H1 (cell line): Measurements from ENCODE around the gene UNC13C. TPM values are rescaled to one million over a fixed set of nuclear protein-coding genes. Genes with fewer than 3 reads are reported as not detected.

Experiments
- CTCF ChIA-PET: fragments of 300-600 bp; sonication (Branson Sonifier 250); formaldehyde crosslinking; loops from one replicate; lab custom pipeline; 2021; ENCODE audit not compliant: partially characterized antibody; lab: Charles Lee
- POLR2A ChIA-PET: fragments of 300-600 bp; sonication (Branson Sonifier 250); formaldehyde crosslinking; loops from one replicate; lab custom pipeline; 2021; ENCODE audit warnings: inconsistent platforms; ENCODE audit not compliant: partially characterized antibody; lab: Charles Lee
- DNase-seq, 2 experiments: peaks; one replicate each; pipeline versions ENCODE4 v3.0.0 to v3.0.0-alpha.2; 2010 to 2022; ENCODE audit warnings: low spot score in 2 of 2, low read depth in 1 of 2, mixed read lengths in 1 of 2
- FAIRE-seq: peaks from 2 replicates; lab custom pipeline; 2011; peaks lifted over from hg19 to GRCh38; lab: Jason Lieb, UNC
- H2AFZ ChIP-seq: 2 replicates; pipeline ENCODE4 v1.8.1; 2012; ENCODE audit warnings: low read length, inconsistent platforms
- H2AK5ac ChIP-seq: 2 replicates; pipeline ENCODE4 v1.6.1; 2013; ENCODE audit warnings: low read depth, low read length
- H2BK120ac ChIP-seq: replicated peaks from 2 replicates; pipeline ENCODE3; 2013; ENCODE audit warnings: low read depth, low read length, inconsistent platforms
- H2BK12ac ChIP-seq: 2 replicates; pipeline ENCODE4 v1.6.1; 2013; ENCODE audit warnings: low read depth, low read length
- H2BK15ac ChIP-seq: 2 replicates; pipeline ENCODE4 v1.6.1; 2013; ENCODE audit warnings: low read length
- H2BK20ac ChIP-seq: 2 replicates; pipeline ENCODE4 v1.6.1; 2013; ENCODE audit warnings: low read length
- H2BK5ac ChIP-seq: 2 replicates; pipeline ENCODE4 v1.6.1; 2013; ENCODE audit warnings: low read depth, low read length
- H3K14ac ChIP-seq: 2 replicates; pipeline ENCODE4 v1.6.1; 2013; ENCODE audit warnings: inconsistent platforms; ENCODE audit not compliant: insufficient read length
- H3K18ac ChIP-seq: 2 replicates; pipeline ENCODE4 v1.6.1; 2013; ENCODE audit warnings: low read length; ENCODE audit errors: extremely low read depth
- H3K23ac ChIP-seq: 2 replicates; pipeline ENCODE4 v1.6.1; 2013; ENCODE audit warnings: inconsistent platforms; ENCODE audit not compliant: insufficient read length
- H3K23me2 ChIP-seq: 2 replicates; pipeline ENCODE4 v1.6.1; 2013; ENCODE audit warnings: low read depth, low read length
- H3K27ac ChIP-seq: 2 replicates; pipeline ENCODE4 v1.6.1; 2011; ENCODE audit warnings: low read depth, low read length, inconsistent platforms
- H3K27me3 ChIP-seq, 4 experiments: replicated peaks in 1 of 4; 1 replicate in 1 of 4; 2 replicates in 3 of 4; pipeline versions ENCODE4 v1.6.1 to v1.8.1; 2011 to 2013; ENCODE audit warnings: low read length in 3 of 4, mild to moderate bottlenecking in 3 of 4, inconsistent platforms in 2 of 4, mixed read lengths in 2 of 4, moderate library complexity in 1 of 4; ENCODE audit not compliant: control insufficient read depth in 3 of 4, insufficient read depth in 3 of 4; ENCODE audit errors: extremely low read depth in 1 of 4
- H3K36me3 ChIP-seq, 4 experiments: 2 replicates each; pipeline versions ENCODE4 v1.6.1 to v1.8.1; 2011 to 2013; ENCODE audit warnings: mild to moderate bottlenecking in 4 of 4, low read length in 3 of 4, moderate library complexity in 2 of 4, control low read depth in 1 of 4, inconsistent platforms in 1 of 4; ENCODE audit not compliant: insufficient read depth in 4 of 4, control insufficient read depth in 2 of 4
- H3K4ac ChIP-seq: replicated peaks from 2 replicates; pipeline ENCODE3; 2013; ENCODE audit warnings: low read length, low read depth, mixed read lengths, inconsistent platforms; ENCODE audit not compliant: insufficient read length
- H3K4me1 ChIP-seq, 4 experiments: replicated peaks in 1 of 4; 1 replicate in 1 of 4; 2 replicates in 3 of 4; pipeline versions ENCODE4 v1.6.1 to v1.8.1; 2011 to 2013; ENCODE audit warnings: low read length in 3 of 4, inconsistent platforms in 2 of 4, mixed read lengths in 1 of 4; ENCODE audit not compliant: insufficient read depth in 4 of 4, control insufficient read depth in 3 of 4
- H3K4me2 ChIP-seq, 2 experiments: 2 replicates each; pipeline versions ENCODE4 v1.6.1 to v1.8.1; 2011 to 2013; ENCODE audit warnings: low read depth in 2 of 2, low read length in 2 of 2, control low read depth in 1 of 2, inconsistent platforms in 1 of 2, mild to moderate bottlenecking in 1 of 2; ENCODE audit not compliant: insufficient read depth in 1 of 2
- H3K4me3 ChIP-seq, 4 experiments: fragments of 200-600, 300-600 bp in 1 of 4; sonication (generic), shearing (Covaris generic), sonication (Bioruptor Twin) in 1 of 4; 2 replicates each; pipeline versions ENCODE4 v1.5.1 to v1.8.1; 2011 to 2016; ENCODE audit warnings: low read length in 4 of 4, low read depth in 3 of 4, control low read depth in 2 of 4, inconsistent platforms in 2 of 4, mild to moderate bottlenecking in 2 of 4, mixed read lengths in 1 of 4, moderate library complexity in 1 of 4; ENCODE audit not compliant: insufficient read depth in 2 of 4; ENCODE audit errors: extremely low read depth in 1 of 4
- H3K56ac ChIP-seq: replicated peaks from 2 replicates; pipeline ENCODE3; 2013; ENCODE audit warnings: low read depth, mild to moderate bottlenecking, mixed read lengths, low read length, inconsistent platforms; ENCODE audit not compliant: insufficient read length
- H3K79me1 ChIP-seq: 2 replicates; pipeline ENCODE4 v1.6.1; 2013; ENCODE audit warnings: low read depth, low read length, control low read depth
- H3K79me2 ChIP-seq, 2 experiments: 2 replicates each; pipeline versions ENCODE4 v1.6.1 to v1.8.1; 2012 to 2013; ENCODE audit warnings: low read length in 2 of 2, mild to moderate bottlenecking in 2 of 2, inconsistent platforms in 1 of 2; ENCODE audit not compliant: insufficient read depth in 2 of 2, control insufficient read depth in 1 of 2
- H3K9ac ChIP-seq, 4 experiments: replicated peaks in 1 of 4; 1 replicate in 1 of 4; 2 replicates in 3 of 4; pipeline versions ENCODE4 v1.6.1 to v1.8.1; 2011 to 2013; ENCODE audit warnings: low read depth in 3 of 4, low read length in 3 of 4, control low read depth in 2 of 4, mild to moderate bottlenecking in 2 of 4, moderate library complexity in 2 of 4, inconsistent platforms in 1 of 4; ENCODE audit errors: extremely low read depth in 1 of 4
- H3K9me3 ChIP-seq, 2 experiments: 2 replicates each; pipeline versions ENCODE4 v1.6.1 to v1.8.1; 2012 to 2013; ENCODE audit warnings: mild to moderate bottlenecking in 2 of 2, moderate library complexity in 2 of 2, control low read depth in 1 of 2, inconsistent platforms in 1 of 2, low read depth in 1 of 2, low read length in 1 of 2, mixed read lengths in 1 of 2; ENCODE audit not compliant: insufficient read depth in 2 of 2
- H4K20me1 ChIP-seq, 2 experiments: replicated peaks in 1 of 2; 2 replicates each; pipeline versions ENCODE3 to v1.8.1; 2011 to 2013; ENCODE audit warnings: inconsistent platforms in 2 of 2, low read length in 2 of 2, mild to moderate bottlenecking in 1 of 2; ENCODE audit not compliant: insufficient read depth in 2 of 2, control insufficient read depth in 1 of 2
- H4K5ac ChIP-seq: 2 replicates; pipeline ENCODE4 v1.6.1; 2013; ENCODE audit warnings: low read length, low read depth, mixed read lengths, inconsistent platforms; ENCODE audit not compliant: insufficient read length
- H4K8ac ChIP-seq: 2 replicates; pipeline ENCODE4 v1.8.0; 2013; ENCODE audit warnings: mild to moderate bottlenecking, moderate library complexity, low read length, inconsistent platforms; ENCODE audit not compliant: insufficient read depth; ENCODE audit errors: extremely low read depth
- H4K91ac ChIP-seq: replicated peaks from 2 replicates; pipeline ENCODE3; 2013; ENCODE audit warnings: low read length, mixed read lengths, inconsistent platforms; ENCODE audit not compliant: insufficient read length
- ASH2L ChIP-seq: fragments of 200-600, 300-600 bp; sonication (generic); IDR thresholded peaks from one replicate; pipeline ENCODE4 v1.7.1; 2017; ENCODE audit warnings: low read length
- CEBPB ChIP-seq: IDR thresholded peaks from 2 replicates; pipeline ENCODE4 v1.6.1; 2012; ENCODE audit warnings: low read depth, low read length
- EGR1 ChIP-seq: IDR thresholded peaks from 2 replicates; pipeline ENCODE4 v1.6.1; 2011; ENCODE audit warnings: low read depth, low read length, borderline replicate concordance
- HDAC6 ChIP-seq: IDR thresholded peaks from one replicate; pipeline ENCODE4 v1.7.1; 2012; ENCODE audit warnings: low read depth, mild to moderate bottlenecking, inconsistent platforms, low read length, moderate library complexity
- NRF1 ChIP-seq: IDR thresholded peaks from 2 replicates; pipeline ENCODE4 v1.6.1; 2011; ENCODE audit warnings: mild to moderate bottlenecking, low read depth, low read length, improper control_type of control experiment
- POLR2A ChIP-seq, 2 experiments: IDR thresholded peaks; 1 replicate in 1 of 2; 2 replicates in 1 of 2; pipeline ENCODE4 v1.6.1; 2011; ENCODE audit warnings: low read depth in 2 of 2, low read length in 2 of 2, mild to moderate bottlenecking in 2 of 2; ENCODE audit errors: control extremely low read depth in 1 of 2
- RXRA ChIP-seq: IDR thresholded peaks from 2 replicates; pipeline ENCODE4 v1.6.1; 2011; ENCODE audit warnings: low read depth, mild to moderate bottlenecking, low read length, moderate library complexity; ENCODE audit not compliant: insufficient read depth
- SIRT6 ChIP-seq: IDR thresholded peaks from one replicate; pipeline ENCODE4 v1.7.1; 2012; ENCODE audit warnings: low read length, inconsistent platforms
- SP4 ChIP-seq: IDR thresholded peaks from 2 replicates; pipeline ENCODE4 v1.6.1; 2012; ENCODE audit warnings: low read length, inconsistent platforms
- TAF7 ChIP-seq: optimal IDR thresholded peaks from 2 replicates; pipeline ENCODE3; 2011; ENCODE audit warnings: low read depth, mild to moderate bottlenecking, inconsistent platforms, low read length, moderate library complexity, borderline replicate concordance
- YY1 ChIP-seq: IDR thresholded peaks from 2 replicates; pipeline ENCODE4 v1.6.1; 2011; ENCODE audit warnings: low read depth, mild to moderate bottlenecking, low read length
- ZNF274 ChIP-seq: IDR thresholded peaks from 2 replicates; pipeline ENCODE4 v1.7.0; 2012; ENCODE audit warnings: low read length, borderline replicate concordance; ENCODE audit errors: extremely low read depth
- WGBS, 2 experiments: shearing (Covaris generic) in 1 of 2; methylation state at CpG; one replicate each; pipeline versions ENCODE4 v1.1.6 to v1.1.7; 2013 to 2015; ENCODE audit warnings: low lambda C conversion rate in 2 of 2, mixed read lengths in 2 of 2, inconsistent platforms in 1 of 2, low coverage in 1 of 2, missing lambda C conversion rate in 1 of 2; ENCODE audit not compliant: insufficient replicate concordance in 2 of 2, insufficient coverage in 1 of 2, insufficient read length in 1 of 2; ENCODE audit errors: extremely low coverage in 1 of 2, missing lambda C conversion rate in 1 of 2; 5-methylcytosine and 5-hydroxymethylcytosine counted together
- polyA plus RNA-seq, 7 experiments: library from polyadenylated mRNA; depleted of rRNA in 3 of 7; stranded (reverse) in 5 of 7; unstranded in 2 of 7; fragments of >200 nt in 5 of 7; fragments of 200-250 nt in 2 of 7; gene quantifications; 1 replicate in 5 of 7; 2 replicates in 1 of 7; 4 replicates in 1 of 7; pipeline versions ENCODE4 v1.2.1 to v1.2.3, GENCODE V29; 2011 to 2013; ENCODE audit warnings: missing spikeins in 2 of 7, mixed read lengths in 2 of 7
- total RNA-seq: library from RNA; stranded (reverse); fragmentation: NEBNext Ultra II Directional; extraction: Animal tissue kit (Norgen Biotek cat#: 25700); gene quantifications from 2 replicates; pipeline ENCODE4 v1.2.1, GENCODE V29; 2021
- TF ChIP-seq, protein P1 (sequence below): IDR thresholded peaks from 2 replicates; pipeline ENCODE4 v1.6.1; 2012; ENCODE audit warnings: inconsistent platforms
- TF ChIP-seq, protein P2 (sequence below), 3 experiments: IDR thresholded peaks; 1 replicate in 2 of 3; 2 replicates in 1 of 3; pipeline versions ENCODE4 v1.5.1 to v1.6.1; 2011; ENCODE audit warnings: low read length in 3 of 3, mild to moderate bottlenecking in 3 of 3, inconsistent platforms in 2 of 3, low read depth in 1 of 3, moderate library complexity in 1 of 3; ENCODE audit not compliant: insufficient read depth in 1 of 3; ENCODE audit errors: control extremely low read depth in 1 of 3

UNC13C gene
- total and polyA plus RNA-seq, 2 of the 8 experiments (the other 6 are each of a cell fraction or from before 2014, with no cell fraction given), result 0.02 to 0.13 TPM

DNA sequence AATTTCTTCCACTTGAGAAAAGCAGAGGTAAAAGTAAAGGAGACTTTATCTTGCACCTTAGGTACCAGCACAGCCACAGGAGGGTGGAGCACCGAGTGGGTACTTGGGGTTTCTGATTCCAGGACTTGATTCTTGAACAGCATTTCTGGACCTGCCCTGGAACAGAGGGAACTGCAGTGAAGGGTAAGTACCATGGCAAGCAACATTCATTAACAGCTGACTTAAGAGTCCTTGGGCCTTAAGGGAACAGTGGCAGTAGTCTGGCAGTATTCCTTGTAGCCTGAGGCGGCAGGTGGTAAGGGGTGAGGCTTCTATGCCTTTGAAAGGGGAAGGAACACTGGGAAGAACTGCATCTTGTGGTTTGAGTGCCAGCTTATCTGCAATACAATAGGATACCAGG, 666.6 kb downstream of the UNC13C start:
- Histone ChIP-seq H3K23me2 (no peaks in the 10 kb centered on the region), H4K91ac (no peak overlapping the region), H2BK20ac (no peak overlapping the region), H3K27me3 (no peaks in the 10 kb centered on the region), H3K79me1 (no peaks in the 10 kb centered on the region), H2BK15ac (no peak overlapping the region), H2BK5ac (no peak overlapping the region), H3K4me1 (no peaks in the 10 kb centered on the region), H3K18ac (no peak overlapping the region), H3K9me3 (peaks cover 15 to 32% of the 10 kb centered on the region in 2 experiments), H3K36me3 (no peaks in the 10 kb centered on the region), H2AFZ (no peak overlapping the region), H4K20me1 (no peaks in the 10 kb centered on the region), H3K27ac (no peak overlapping the region), H2BK12ac (no peak overlapping the region), H3K79me2 (no peaks in the 10 kb centered on the region), H3K4me2 (no peak overlapping the region), H3K9ac (no peak overlapping the region), H3K4ac (no peak overlapping the region), H3K23ac (no peak overlapping the region), H3K56ac (no peak overlapping the region), H3K4me3 (no peak overlapping the region), H2BK120ac (no peak overlapping the region), H3K14ac (no peak overlapping the region), H4K8ac (no peak overlapping the region), H2AK5ac (no peak overlapping the region), H4K5ac (no peak overlapping the region)
- DNase-seq (no peak), FAIRE-seq (no peak)
- POLR2A ChIA-PET, result no interaction called here
- CTCF ChIA-PET, result no interaction called here
- 92% methylated on average over 2 of the region's 2 CpGs; no CpG with 5 or more reads in 1 of the 2 experiments for WGBS, 2 experiments
- TF ChIP-seq HDAC6 (no peak), RXRA (no peak), EGR1 (no peak), POLR2A (IDR thresholded peaks at IDR 0.05; ENCODE audit: control extremely low read depth in 1 of 2, low read depth in 2 of 2, low read length in 2 of 2) (no peak), ZNF274 (no peak), CEBPB (no peak), NRF1 (no peak), SP4 (no peak), TAF7 (no peak), ASH2L (no peak), YY1 (no peak), SIRT6 (no peak)
- TF ChIP-seq, protein P1, sequence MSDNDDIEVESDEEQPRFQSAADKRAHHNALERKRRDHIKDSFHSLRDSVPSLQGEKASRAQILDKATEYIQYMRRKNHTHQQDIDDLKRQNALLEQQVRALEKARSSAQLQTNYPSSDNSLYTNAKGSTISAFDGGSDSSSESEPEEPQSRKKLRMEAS, result no peak
- TF ChIP-seq, protein P2, sequence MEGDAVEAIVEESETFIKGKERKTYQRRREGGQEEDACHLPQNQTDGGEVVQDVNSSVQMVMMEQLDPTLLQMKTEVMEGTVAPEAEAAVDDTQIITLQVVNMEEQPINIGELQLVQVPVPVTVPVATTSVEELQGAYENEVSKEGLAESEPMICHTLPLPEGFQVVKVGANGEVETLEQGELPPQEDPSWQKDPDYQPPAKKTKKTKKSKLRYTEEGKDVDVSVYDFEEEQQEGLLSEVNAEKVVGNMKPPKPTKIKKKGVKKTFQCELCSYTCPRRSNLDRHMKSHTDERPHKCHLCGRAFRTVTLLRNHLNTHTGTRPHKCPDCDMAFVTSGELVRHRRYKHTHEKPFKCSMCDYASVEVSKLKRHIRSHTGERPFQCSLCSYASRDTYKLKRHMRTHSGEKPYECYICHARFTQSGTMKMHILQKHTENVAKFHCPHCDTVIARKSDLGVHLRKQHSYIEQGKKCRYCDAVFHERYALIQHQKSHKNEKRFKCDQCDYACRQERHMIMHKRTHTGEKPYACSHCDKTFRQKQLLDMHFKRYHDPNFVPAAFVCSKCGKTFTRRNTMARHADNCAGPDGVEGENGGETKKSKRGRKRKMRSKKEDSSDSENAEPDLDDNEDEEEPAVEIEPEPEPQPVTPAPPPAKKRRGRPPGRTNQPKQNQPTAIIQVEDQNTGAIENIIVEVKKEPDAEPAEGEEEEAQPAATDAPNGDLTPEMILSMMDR (IDR thresholded peaks at IDR 0.05; ENCODE audit: control extremely low read depth in 1 of 3, insufficient read depth in 1 of 3, low read depth in 1 of 3, low read length in 3 of 3), result no peak
